Gastroesophageal sphincter (tissue), 4 donors: ENCODE data around the gene DNAH8. TPM values are rescaled to one million over a fixed set of nuclear protein-coding genes. Genes with fewer than 3 reads are reported as not detected.

ENCODE experiments used
- ATAC-seq: fragments of 150-250 bp; one replicate; pipeline ENCODE4 v1.9.1; 2016; ENCODE audit warnings: mild to moderate bottlenecking, moderate library complexity
- H3K27ac ChIP-seq, 4 donors: fragments of 200-600 bp; sonication (generic) in 3 of 4; 1 replicate in 3 of 4; 2 replicates in 1 of 4; pipeline ENCODE4 v1.5.1; 2016 to 2019
- H3K27me3 ChIP-seq: fragments of 200-600 bp; sonication (generic); one replicate; pipeline ENCODE4 v1.5.1; 2019
- H3K36me3 ChIP-seq, 2 donors: fragments of 200-600 bp; sonication (generic); one replicate each; pipeline ENCODE4 v1.5.1; 2019; ENCODE audit warnings: control low read depth in 1 of 2
- H3K4me1 ChIP-seq, 3 donors: fragments of 200-600 bp; sonication (generic); 1 replicate in 2 of 3; 2 replicates in 1 of 3; pipeline ENCODE4 v1.5.1; 2016 to 2019; ENCODE audit warnings: control low read depth in 2 of 3
- H3K4me3 ChIP-seq, 2 donors: fragments of 200-600 bp; sonication (generic); one replicate each; pipeline ENCODE4 v1.5.1; 2019; ENCODE audit warnings: mild to moderate bottlenecking in 1 of 2, moderate library complexity in 1 of 2
- H3K9me3 ChIP-seq, 3 donors: fragments of 200-600 bp; sonication (generic); one replicate each; pipeline ENCODE4 v1.5.1; 2017 to 2019; ENCODE audit warnings: control low read depth in 2 of 3
- CTCF ChIP-seq, 4 experiments: fragments of 200-600 bp in 2 of 4; fragments of 450-650 bp in 2 of 4; sonication (generic) in 1 of 4; IDR thresholded peaks; one replicate each; pipeline ENCODE4 v1.5.1; 2017 to 2019; ENCODE audit warnings: antibody characterized with exemption in 4 of 4, mild to moderate bottlenecking in 2 of 4, moderate library complexity in 2 of 4
- EP300 ChIP-seq: sonication (generic); formaldehyde crosslinking; IDR thresholded peaks from one replicate; pipeline ENCODE4 v1.6.1; 2017; ENCODE audit warnings: antibody characterized with exemption, mild to moderate bottlenecking
- POLR2A ChIP-seq, 2 donors: fragments of 450-650 bp; IDR thresholded peaks; one replicate each; pipeline ENCODE4 v1.6.1; 2017; ENCODE audit warnings: antibody characterized with exemption in 2 of 2, mild to moderate bottlenecking in 2 of 2, moderate library complexity in 1 of 2
- POLR2AphosphoS5 ChIP-seq: sonication (generic); formaldehyde crosslinking; IDR thresholded peaks from one replicate; pipeline ENCODE4 v1.6.1; 2017; ENCODE audit warnings: antibody characterized with exemption
- WGBS, 2 donors: methylation state at CpG; one replicate each; pipeline ENCODE4 v1.1.5; 2018; ENCODE audit warnings: low coverage in 1 of 2; 5-methylcytosine and 5-hydroxymethylcytosine counted together
- total RNA-seq, 4 donors: library from RNA; depleted of rRNA; stranded (reverse); fragments of >200 nt; gene quantifications; one replicate each; pipeline ENCODE4 v1.1.0, GENCODE V29; 2016

The DNAH8 gene
- total RNA-seq, 4 donors from 2014 or later: not detected

- H3K36me3 ChIP-seq: no peaks in the 10 kb centered on the region
- 100% methylated on average over 1 of the region's 1 CpG for WGBS, 2 donors
- no peak for ATAC-seq
- TF ChIP-seq POLR2AphosphoS5: no peak
- no peak for TF ChIP-seq EP300
- no peak for TF ChIP-seq CTCF (IDR thresholded peaks at IDR 0.05)
- no peak for TF ChIP-seq POLR2A (IDR thresholded peaks at IDR 0.05)
- H3K4me3 ChIP-seq: no peak overlapping the region
- H3K27me3 ChIP-seq: peaks cover 10% of the 10 kb centered on the region
- no peak overlapping the region for H3K27ac ChIP-seq
- no peaks in the 10 kb centered on the region for H3K9me3 ChIP-seq
- H3K4me1 ChIP-seq: no peaks in the 10 kb centered on the region
Measured at GRCh38 chr6:38749473-38749872, 34.4 kb downstream of the DNAH8 start.

GRCh38 chr6:38750968-38751615 is 36.0 kb downstream of the DNAH8 start:
- TF ChIP-seq POLR2AphosphoS5 (no peak), EP300 (no peak), CTCF (IDR thresholded peaks at IDR 0.05) (no peak), POLR2A (IDR thresholded peaks at IDR 0.05) (no peak)
- Histone ChIP-seq H3K27me3 (peaks cover 10% of the 10 kb centered on the region), H3K27ac (no peak overlapping the region), H3K4me1 (no peaks in the 10 kb centered on the region), H3K36me3 (no peaks in the 10 kb centered on the region), H3K4me3 (no peak overlapping the region), H3K9me3 (no peaks in the 10 kb centered on the region)
- ATAC-seq: no peak
- WGBS, 2 donors: 80% methylated on average over 1 of the region's 1 CpG; no CpG with 5 or more reads in 1 of the 2 donors

- Histone ChIP-seq H3K27ac (no peak overlapping the region), H3K27me3 (no peaks in the 10 kb centered on the region), H3K36me3 (no peaks in the 10 kb centered on the region), H3K4me1 (no peaks in the 10 kb centered on the region), H3K9me3 (no peaks in the 10 kb centered on the region), H3K4me3 (no peak overlapping the region)
- no peak for TF ChIP-seq POLR2A (IDR thresholded peaks at IDR 0.05)
- no peak for TF ChIP-seq CTCF (IDR thresholded peaks at IDR 0.05)
- no peak for TF ChIP-seq POLR2AphosphoS5
- no peak for TF ChIP-seq EP300
- ATAC-seq: no peak
Measured at GRCh38 chr6:38753707-38754106, 38.6 kb downstream of the DNAH8 start.

GRCh38 chr6:38755207-38755606 is 40.1 kb downstream of the DNAH8 start:
- TF ChIP-seq POLR2AphosphoS5 (no peak), CTCF (IDR thresholded peaks at IDR 0.05) (no peak), EP300 (no peak), POLR2A (IDR thresholded peaks at IDR 0.05) (no peak)
- WGBS, 2 donors: 54 to 63% methylated on average over 3 of the region's 3 CpGs
- Histone ChIP-seq H3K27me3 (no peaks in the 10 kb centered on the region), H3K4me3 (no peak overlapping the region), H3K36me3 (no peaks in the 10 kb centered on the region), H3K4me1 (no peaks in the 10 kb centered on the region), H3K9me3 (no peaks in the 10 kb centered on the region), H3K27ac (no peak overlapping the region)
- no peak for ATAC-seq

- no peak for ATAC-seq
- Histone ChIP-seq H3K27me3 (no peaks in the 10 kb centered on the region), H3K36me3 (no peaks in the 10 kb centered on the region), H3K9me3 (peaks cover 0 to 5% (median 0%) of the 10 kb centered on the region in 3 donors), H3K27ac (no peak overlapping the region), H3K4me3 (no peak overlapping the region), H3K4me1 (no peaks in the 10 kb centered on the region)
- TF ChIP-seq POLR2AphosphoS5 (no peak), POLR2A (IDR thresholded peaks at IDR 0.05) (no peak), EP300 (no peak), CTCF (IDR thresholded peaks at IDR 0.05) (no peak)
- 82 to 92% methylated on average over 2 of the region's 2 CpGs for WGBS, 2 donors
Measured at GRCh38 chr6:38755874-38756273, 40.8 kb downstream of the DNAH8 start.
